ENCODE results near the gene SRI.
"Not testable (repeated sequence)": the region's sequence is repeated elsewhere in the genome, so short reads cannot be mapped to it uniquely, and the experiment has no call there.

The SRI gene

DNA sequence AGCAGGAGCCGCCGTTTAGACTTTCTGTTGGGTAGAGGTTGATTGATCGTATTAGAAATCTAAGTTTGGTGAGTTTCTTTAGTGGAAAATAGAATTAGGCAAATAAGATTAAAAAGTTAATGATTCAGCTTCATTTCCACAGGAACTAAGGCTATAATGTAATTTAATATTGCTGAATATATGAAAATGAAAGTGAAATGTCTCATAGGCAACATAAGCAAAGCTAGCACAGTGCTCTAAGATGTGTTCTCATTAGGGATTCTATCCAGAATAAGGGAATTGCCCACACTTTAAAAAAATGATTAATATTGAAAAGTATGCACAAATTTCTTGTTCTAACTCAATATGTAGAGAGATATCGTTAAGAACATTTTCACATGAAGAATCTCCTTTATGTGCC is 47.0 kb downstream of the SRI start:
- DNase-seq, result no peak

GRCh38 chr7:88169717-88170320 is 50.0 kb downstream of the SRI start:
- peak; percentile 13 to 36 for DNase-seq

DNA sequence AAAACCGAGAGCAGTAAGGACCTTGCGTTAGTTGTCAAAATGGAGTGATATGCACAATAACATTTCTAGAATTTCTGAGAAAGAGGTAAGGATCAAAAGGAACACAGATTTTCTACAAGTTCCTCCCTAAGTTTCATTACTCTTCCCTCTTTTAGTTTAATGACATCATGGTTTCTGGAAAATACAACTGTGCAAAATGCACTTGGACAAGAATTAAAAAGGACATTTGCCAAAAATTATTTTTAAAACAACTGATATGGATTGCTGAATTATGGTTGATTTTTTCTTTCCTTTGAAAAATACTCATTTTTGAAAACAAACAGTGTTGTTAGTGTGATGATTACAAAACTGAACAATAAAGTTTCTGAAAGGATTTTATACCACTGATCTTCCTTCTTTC is 52.1 kb downstream of the SRI start:
- no peak for DNase-seq

- DNase-seq, result no peak
Measured at GRCh38 chr7:88167223-88167622, 52.6 kb downstream of the SRI start.

GRCh38 chr7:88165697-88166096 is 54.1 kb downstream of the SRI start:
- peak; percentile 68 to 83 for DNase-seq

DNA sequence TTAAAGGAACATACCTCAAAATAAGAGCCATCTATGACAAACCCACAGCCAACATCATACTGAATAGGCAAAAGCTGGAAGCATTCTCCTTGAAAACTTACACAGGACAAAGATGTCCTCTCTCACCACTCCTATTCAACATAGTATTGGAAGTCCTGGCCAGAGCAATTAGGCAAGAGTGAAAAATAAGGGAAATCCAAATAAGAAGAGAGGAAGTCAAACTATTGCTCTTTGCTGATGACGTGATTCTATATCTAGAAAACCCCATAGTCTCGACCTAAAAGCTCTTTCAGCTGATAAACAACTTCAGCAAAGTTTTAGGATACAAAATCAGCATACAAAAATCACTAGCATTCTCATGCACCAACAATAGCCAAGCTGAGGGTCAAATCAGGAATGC is 60.1 kb downstream of the SRI start:
- not testable (repeated sequence) for DNase-seq

DNA sequence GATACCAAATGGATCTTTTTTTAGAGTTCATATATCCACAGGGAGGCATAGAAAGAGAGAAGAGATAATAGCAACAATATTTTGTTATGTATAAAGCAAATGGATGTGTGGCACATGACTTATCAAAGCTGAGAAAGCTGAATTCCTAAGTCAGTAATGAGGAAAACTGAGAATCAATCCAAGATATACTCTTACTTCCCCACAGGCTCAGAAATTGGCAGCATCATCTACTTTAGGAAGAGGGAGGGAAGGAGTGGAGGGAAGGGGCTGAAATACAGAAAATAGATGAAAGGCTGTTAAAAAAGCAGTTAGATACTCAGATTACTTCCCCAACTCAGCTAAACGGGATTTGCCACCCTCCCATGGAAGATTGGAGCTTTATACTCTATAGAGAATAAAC is 63.5 kb downstream of the SRI start:
- no peak for DNase-seq

GRCh38 chr7:88155756-88156155 is 64.1 kb downstream of the SRI start:
- DNase-seq, result no peak

All from AML-193 (cell line).